H1 (cell line): ENCODE measurements around the gene ZBTB16. TPM values are rescaled to one million over a fixed set of nuclear protein-coding genes. Genes with fewer than 3 reads are reported as not detected.
A peak's percentile ranks its signal among the peaks of the same experiment; 100 is the strongest.

Experiments used
- CTCF ChIA-PET: fragments of 300-600 bp; sonication (Branson Sonifier 250); formaldehyde crosslinking; loops from one replicate; lab custom pipeline; 2021; ENCODE audit not compliant: partially characterized antibody; lab: Charles Lee
- POLR2A ChIA-PET: fragments of 300-600 bp; sonication (Branson Sonifier 250); formaldehyde crosslinking; loops from one replicate; lab custom pipeline; 2021; ENCODE audit warnings: inconsistent platforms; ENCODE audit not compliant: partially characterized antibody; lab: Charles Lee
- DNase-seq, 2 experiments: peaks; one replicate each; pipeline versions ENCODE4 v3.0.0 to v3.0.0-alpha.2; 2010 to 2022; ENCODE audit warnings: low spot score in 2 of 2, low read depth in 1 of 2, mixed read lengths in 1 of 2
- FAIRE-seq: peaks from 2 replicates; lab custom pipeline; 2011; peaks lifted over from hg19 to GRCh38; lab: Jason Lieb, UNC
- H2AFZ ChIP-seq: 2 replicates; pipeline ENCODE4 v1.8.1; 2012; ENCODE audit warnings: low read length, inconsistent platforms
- H2AK5ac ChIP-seq: 2 replicates; pipeline ENCODE4 v1.6.1; 2013; ENCODE audit warnings: low read depth, low read length
- H2BK120ac ChIP-seq: replicated peaks from 2 replicates; pipeline ENCODE3; 2013; ENCODE audit warnings: low read depth, low read length, inconsistent platforms
- H2BK12ac ChIP-seq: 2 replicates; pipeline ENCODE4 v1.6.1; 2013; ENCODE audit warnings: low read depth, low read length
- H2BK15ac ChIP-seq: 2 replicates; pipeline ENCODE4 v1.6.1; 2013; ENCODE audit warnings: low read length
- H2BK20ac ChIP-seq: 2 replicates; pipeline ENCODE4 v1.6.1; 2013; ENCODE audit warnings: low read length
- H2BK5ac ChIP-seq: 2 replicates; pipeline ENCODE4 v1.6.1; 2013; ENCODE audit warnings: low read depth, low read length
- H3K14ac ChIP-seq: 2 replicates; pipeline ENCODE4 v1.6.1; 2013; ENCODE audit warnings: inconsistent platforms; ENCODE audit not compliant: insufficient read length
- H3K18ac ChIP-seq: 2 replicates; pipeline ENCODE4 v1.6.1; 2013; ENCODE audit warnings: low read length; ENCODE audit errors: extremely low read depth
- H3K23ac ChIP-seq: 2 replicates; pipeline ENCODE4 v1.6.1; 2013; ENCODE audit warnings: inconsistent platforms; ENCODE audit not compliant: insufficient read length
- H3K23me2 ChIP-seq: 2 replicates; pipeline ENCODE4 v1.6.1; 2013; ENCODE audit warnings: low read depth, low read length
- H3K27ac ChIP-seq: 2 replicates; pipeline ENCODE4 v1.6.1; 2011; ENCODE audit warnings: low read depth, low read length, inconsistent platforms
- H3K27me3 ChIP-seq, 4 experiments: replicated peaks in 1 of 4; 1 replicate in 1 of 4; 2 replicates in 3 of 4; pipeline versions ENCODE4 v1.6.1 to v1.8.1; 2011 to 2013; ENCODE audit warnings: low read length in 3 of 4, mild to moderate bottlenecking in 3 of 4, inconsistent platforms in 2 of 4, mixed read lengths in 2 of 4, moderate library complexity in 1 of 4; ENCODE audit not compliant: control insufficient read depth in 3 of 4, insufficient read depth in 3 of 4; ENCODE audit errors: extremely low read depth in 1 of 4
- H3K36me3 ChIP-seq, 4 experiments: 2 replicates each; pipeline versions ENCODE4 v1.6.1 to v1.8.1; 2011 to 2013; ENCODE audit warnings: mild to moderate bottlenecking in 4 of 4, low read length in 3 of 4, moderate library complexity in 2 of 4, control low read depth in 1 of 4, inconsistent platforms in 1 of 4; ENCODE audit not compliant: insufficient read depth in 4 of 4, control insufficient read depth in 2 of 4
- H3K4ac ChIP-seq: replicated peaks from 2 replicates; pipeline ENCODE3; 2013; ENCODE audit warnings: low read length, low read depth, mixed read lengths, inconsistent platforms; ENCODE audit not compliant: insufficient read length
- H3K4me1 ChIP-seq, 4 experiments: replicated peaks in 1 of 4; 1 replicate in 1 of 4; 2 replicates in 3 of 4; pipeline versions ENCODE4 v1.6.1 to v1.8.1; 2011 to 2013; ENCODE audit warnings: low read length in 3 of 4, inconsistent platforms in 2 of 4, mixed read lengths in 1 of 4; ENCODE audit not compliant: insufficient read depth in 4 of 4, control insufficient read depth in 3 of 4
- H3K4me2 ChIP-seq, 2 experiments: 2 replicates each; pipeline versions ENCODE4 v1.6.1 to v1.8.1; 2011 to 2013; ENCODE audit warnings: low read depth in 2 of 2, low read length in 2 of 2, control low read depth in 1 of 2, inconsistent platforms in 1 of 2, mild to moderate bottlenecking in 1 of 2; ENCODE audit not compliant: insufficient read depth in 1 of 2
- H3K4me3 ChIP-seq, 4 experiments: fragments of 200-600, 300-600 bp in 1 of 4; sonication (generic), shearing (Covaris generic), sonication (Bioruptor Twin) in 1 of 4; 2 replicates each; pipeline versions ENCODE4 v1.5.1 to v1.8.1; 2011 to 2016; ENCODE audit warnings: low read length in 4 of 4, low read depth in 3 of 4, control low read depth in 2 of 4, inconsistent platforms in 2 of 4, mild to moderate bottlenecking in 2 of 4, mixed read lengths in 1 of 4, moderate library complexity in 1 of 4; ENCODE audit not compliant: insufficient read depth in 2 of 4; ENCODE audit errors: extremely low read depth in 1 of 4
- H3K56ac ChIP-seq: replicated peaks from 2 replicates; pipeline ENCODE3; 2013; ENCODE audit warnings: low read depth, mild to moderate bottlenecking, mixed read lengths, low read length, inconsistent platforms; ENCODE audit not compliant: insufficient read length
- H3K79me1 ChIP-seq: 2 replicates; pipeline ENCODE4 v1.6.1; 2013; ENCODE audit warnings: low read depth, low read length, control low read depth
- H3K79me2 ChIP-seq, 2 experiments: 2 replicates each; pipeline versions ENCODE4 v1.6.1 to v1.8.1; 2012 to 2013; ENCODE audit warnings: low read length in 2 of 2, mild to moderate bottlenecking in 2 of 2, inconsistent platforms in 1 of 2; ENCODE audit not compliant: insufficient read depth in 2 of 2, control insufficient read depth in 1 of 2
- H3K9ac ChIP-seq, 4 experiments: replicated peaks in 1 of 4; 1 replicate in 1 of 4; 2 replicates in 3 of 4; pipeline versions ENCODE4 v1.6.1 to v1.8.1; 2011 to 2013; ENCODE audit warnings: low read depth in 3 of 4, low read length in 3 of 4, control low read depth in 2 of 4, mild to moderate bottlenecking in 2 of 4, moderate library complexity in 2 of 4, inconsistent platforms in 1 of 4; ENCODE audit errors: extremely low read depth in 1 of 4
- H3K9me3 ChIP-seq, 2 experiments: 2 replicates each; pipeline versions ENCODE4 v1.6.1 to v1.8.1; 2012 to 2013; ENCODE audit warnings: mild to moderate bottlenecking in 2 of 2, moderate library complexity in 2 of 2, control low read depth in 1 of 2, inconsistent platforms in 1 of 2, low read depth in 1 of 2, low read length in 1 of 2, mixed read lengths in 1 of 2; ENCODE audit not compliant: insufficient read depth in 2 of 2
- H4K20me1 ChIP-seq, 2 experiments: replicated peaks in 1 of 2; 2 replicates each; pipeline versions ENCODE3 to v1.8.1; 2011 to 2013; ENCODE audit warnings: inconsistent platforms in 2 of 2, low read length in 2 of 2, mild to moderate bottlenecking in 1 of 2; ENCODE audit not compliant: insufficient read depth in 2 of 2, control insufficient read depth in 1 of 2
- H4K5ac ChIP-seq: 2 replicates; pipeline ENCODE4 v1.6.1; 2013; ENCODE audit warnings: low read length, low read depth, mixed read lengths, inconsistent platforms; ENCODE audit not compliant: insufficient read length
- H4K8ac ChIP-seq: 2 replicates; pipeline ENCODE4 v1.8.0; 2013; ENCODE audit warnings: mild to moderate bottlenecking, moderate library complexity, low read length, inconsistent platforms; ENCODE audit not compliant: insufficient read depth; ENCODE audit errors: extremely low read depth
- H4K91ac ChIP-seq: replicated peaks from 2 replicates; pipeline ENCODE3; 2013; ENCODE audit warnings: low read length, mixed read lengths, inconsistent platforms; ENCODE audit not compliant: insufficient read length
- ASH2L ChIP-seq: fragments of 200-600, 300-600 bp; sonication (generic); IDR thresholded peaks from one replicate; pipeline ENCODE4 v1.7.1; 2017; ENCODE audit warnings: low read length
- EP300 ChIP-seq, 2 experiments: IDR thresholded peaks; 1 replicate in 1 of 2; 2 replicates in 1 of 2; pipeline ENCODE4 v1.6.1; 2011 to 2012; ENCODE audit warnings: low read depth in 2 of 2, low read length in 2 of 2, mild to moderate bottlenecking in 2 of 2, borderline replicate concordance in 1 of 2, inconsistent platforms in 1 of 2, moderate library complexity in 1 of 2
- NANOG ChIP-seq: IDR thresholded peaks from 2 replicates; pipeline ENCODE4 v1.6.1; 2011; ENCODE audit warnings: low read length, low read depth, mild to moderate bottlenecking, inconsistent platforms; ENCODE audit not compliant: insufficient read depth, poor library complexity, severe bottlenecking
- NRF1 ChIP-seq: IDR thresholded peaks from 2 replicates; pipeline ENCODE4 v1.6.1; 2011; ENCODE audit warnings: mild to moderate bottlenecking, low read depth, low read length, improper control_type of control experiment
- POLR2A ChIP-seq, 2 experiments: IDR thresholded peaks; 1 replicate in 1 of 2; 2 replicates in 1 of 2; pipeline ENCODE4 v1.6.1; 2011; ENCODE audit warnings: low read depth in 2 of 2, low read length in 2 of 2, mild to moderate bottlenecking in 2 of 2; ENCODE audit errors: control extremely low read depth in 1 of 2
- SIRT6 ChIP-seq: IDR thresholded peaks from one replicate; pipeline ENCODE4 v1.7.1; 2012; ENCODE audit warnings: low read length, inconsistent platforms
- SP4 ChIP-seq: IDR thresholded peaks from 2 replicates; pipeline ENCODE4 v1.6.1; 2012; ENCODE audit warnings: low read length, inconsistent platforms
- WGBS, 2 experiments: shearing (Covaris generic) in 1 of 2; methylation state at CpG; one replicate each; pipeline versions ENCODE4 v1.1.6 to v1.1.7; 2013 to 2015; ENCODE audit warnings: low lambda C conversion rate in 2 of 2, mixed read lengths in 2 of 2, inconsistent platforms in 1 of 2, low coverage in 1 of 2, missing lambda C conversion rate in 1 of 2; ENCODE audit not compliant: insufficient replicate concordance in 2 of 2, insufficient coverage in 1 of 2, insufficient read length in 1 of 2; ENCODE audit errors: extremely low coverage in 1 of 2, missing lambda C conversion rate in 1 of 2; 5-methylcytosine and 5-hydroxymethylcytosine counted together
- polyA plus RNA-seq, 7 experiments: library from polyadenylated mRNA; depleted of rRNA in 3 of 7; stranded (reverse) in 5 of 7; unstranded in 2 of 7; fragments of >200 nt in 5 of 7; fragments of 200-250 nt in 2 of 7; gene quantifications; 1 replicate in 5 of 7; 2 replicates in 1 of 7; 4 replicates in 1 of 7; pipeline versions ENCODE4 v1.2.1 to v1.2.3, GENCODE V29; 2011 to 2013; ENCODE audit warnings: missing spikeins in 2 of 7, mixed read lengths in 2 of 7
- total RNA-seq: library from RNA; stranded (reverse); fragmentation: NEBNext Ultra II Directional; extraction: Animal tissue kit (Norgen Biotek cat#: 25700); gene quantifications from 2 replicates; pipeline ENCODE4 v1.2.1, GENCODE V29; 2021
- TF ChIP-seq, protein P1 (sequence below): IDR thresholded peaks from 2 replicates; pipeline ENCODE4 v1.6.1; 2011; ENCODE audit warnings: low read depth, mild to moderate bottlenecking, low read length; ENCODE audit not compliant: insufficient read depth
- TF ChIP-seq, protein P2 (sequence below), 3 experiments: IDR thresholded peaks; 1 replicate in 2 of 3; 2 replicates in 1 of 3; pipeline versions ENCODE4 v1.5.1 to v1.6.1; 2011; ENCODE audit warnings: low read length in 3 of 3, mild to moderate bottlenecking in 3 of 3, inconsistent platforms in 2 of 3, low read depth in 1 of 3, moderate library complexity in 1 of 3; ENCODE audit not compliant: insufficient read depth in 1 of 3; ENCODE audit errors: control extremely low read depth in 1 of 3

Gene ZBTB16
- total and polyA plus RNA-seq, 2 of the 8 experiments (the other 6 are each of a cell fraction or from before 2014, with no cell fraction given): 0.12 to 0.61 TPM

DNA sequence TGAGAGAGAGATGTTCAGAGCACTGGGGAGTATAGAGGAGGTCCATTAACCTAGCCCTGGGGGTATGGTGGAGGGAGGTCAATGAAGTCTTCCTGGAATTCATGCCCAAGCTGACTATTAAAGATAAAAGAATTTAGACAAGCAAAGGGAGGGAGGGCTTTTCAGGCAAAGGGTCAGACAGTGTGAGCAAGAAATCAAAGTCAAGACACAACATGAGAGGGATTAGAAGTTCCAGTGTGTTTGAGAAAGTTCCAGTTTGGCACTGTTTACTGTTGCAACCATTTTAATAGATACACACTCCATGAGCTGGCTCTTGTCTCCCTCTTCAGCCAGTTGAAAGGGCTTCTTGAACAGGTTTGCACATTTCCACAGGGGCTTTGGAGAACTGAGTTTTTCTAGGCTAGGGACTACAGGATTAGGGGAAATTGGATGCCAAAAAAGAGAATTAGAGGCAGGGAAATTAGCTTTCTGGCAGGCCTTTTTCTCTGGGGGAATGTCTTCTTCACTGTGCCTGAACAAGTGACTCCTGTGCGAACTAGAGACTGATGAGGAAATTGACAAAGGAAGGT is 222.0 kb downstream of the ZBTB16 start:
- POLR2A ChIA-PET: interaction anchor here (0.9 to 1.5 kb wide), 2 partner anchors 8 to 199 kb away, joined by 3 read pairs; no protein-coding TSS in a partner anchor
- Histone ChIP-seq H2BK20ac (no peak overlapping the region), H2BK12ac (no peak overlapping the region; the same call in 1 of the 2 replicates), H3K14ac (no peak overlapping the region), H2BK5ac (no peak overlapping the region), H3K23ac (no peak overlapping the region), H3K4me1 (peaks cover 0 to 4% (median 0%) of the 10 kb centered on the region in 4 experiments; a peak in 2 of 7 replicates), H3K23me2 (no peaks in the 10 kb centered on the region), H4K5ac (no peak overlapping the region), H3K56ac (no peak overlapping the region), H3K4ac (no peak overlapping the region), H4K8ac (no peak overlapping the region), H3K79me2 (no peaks in the 10 kb centered on the region), H2AFZ (0 out of 2 replicates have a peak overlapping the region, but pooled peaks have one; percentile 50), H4K91ac (no peak overlapping the region), H3K27ac (no peak overlapping the region), H2BK120ac (no peak overlapping the region), H3K9ac (no peak overlapping the region), H3K4me2 (no peak overlapping the region), H3K4me3 (no peak overlapping the region), H3K27me3 (no peaks in the 10 kb centered on the region), H3K9me3 (no peaks in the 10 kb centered on the region), H2BK15ac (no peak overlapping the region), H2AK5ac (no peak overlapping the region), H4K20me1 (no peaks in the 10 kb centered on the region), H3K18ac (no peak overlapping the region), H3K36me3 (no peaks in the 10 kb centered on the region), H3K79me1 (no peaks in the 10 kb centered on the region)
- CTCF ChIA-PET: interaction anchor here (0.6 to 12.4 kb wide), 26 partner anchors 9 to 967 kb away, joined by 3 to 123 read pairs (median 3); no protein-coding TSS in a partner anchor
- WGBS, 2 experiments: 100% methylated on average over 1 of the region's 1 CpG; no CpG with 5 or more reads in 1 of the 2 experiments
- no peak for FAIRE-seq
- DNase-seq: no peak
- TF ChIP-seq SP4 (no peak), NANOG (no peak), NRF1 (no peak), ASH2L (no peak), EP300 (IDR thresholded peaks at IDR 0.05; ENCODE audit: borderline replicate concordance in 1 of 2, low read depth in 2 of 2, low read length in 2 of 2) (no peak), SIRT6 (no peak), POLR2A (IDR thresholded peaks at IDR 0.05; ENCODE audit: control extremely low read depth in 1 of 2, low read depth in 2 of 2, low read length in 2 of 2) (no peak)
- TF ChIP-seq, protein P1, sequence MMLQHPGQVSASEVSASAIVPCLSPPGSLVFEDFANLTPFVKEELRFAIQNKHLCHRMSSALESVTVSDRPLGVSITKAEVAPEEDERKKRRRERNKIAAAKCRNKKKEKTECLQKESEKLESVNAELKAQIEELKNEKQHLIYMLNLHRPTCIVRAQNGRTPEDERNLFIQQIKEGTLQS: no peak
- TF ChIP-seq, protein P2, sequence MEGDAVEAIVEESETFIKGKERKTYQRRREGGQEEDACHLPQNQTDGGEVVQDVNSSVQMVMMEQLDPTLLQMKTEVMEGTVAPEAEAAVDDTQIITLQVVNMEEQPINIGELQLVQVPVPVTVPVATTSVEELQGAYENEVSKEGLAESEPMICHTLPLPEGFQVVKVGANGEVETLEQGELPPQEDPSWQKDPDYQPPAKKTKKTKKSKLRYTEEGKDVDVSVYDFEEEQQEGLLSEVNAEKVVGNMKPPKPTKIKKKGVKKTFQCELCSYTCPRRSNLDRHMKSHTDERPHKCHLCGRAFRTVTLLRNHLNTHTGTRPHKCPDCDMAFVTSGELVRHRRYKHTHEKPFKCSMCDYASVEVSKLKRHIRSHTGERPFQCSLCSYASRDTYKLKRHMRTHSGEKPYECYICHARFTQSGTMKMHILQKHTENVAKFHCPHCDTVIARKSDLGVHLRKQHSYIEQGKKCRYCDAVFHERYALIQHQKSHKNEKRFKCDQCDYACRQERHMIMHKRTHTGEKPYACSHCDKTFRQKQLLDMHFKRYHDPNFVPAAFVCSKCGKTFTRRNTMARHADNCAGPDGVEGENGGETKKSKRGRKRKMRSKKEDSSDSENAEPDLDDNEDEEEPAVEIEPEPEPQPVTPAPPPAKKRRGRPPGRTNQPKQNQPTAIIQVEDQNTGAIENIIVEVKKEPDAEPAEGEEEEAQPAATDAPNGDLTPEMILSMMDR (IDR thresholded peaks at IDR 0.05; ENCODE audit: control extremely low read depth in 1 of 3, insufficient read depth in 1 of 3, low read depth in 1 of 3, low read length in 3 of 3): no peak
